Neutrophil (primary cell): Measurements from ENCODE around the gene HARS1.
"Not testable (repeated sequence)": the region's sequence is repeated elsewhere in the genome, so short reads cannot be mapped to it uniquely, and the experiment has no call there.

Source experiments
- H3K27ac ChIP-seq: fragments of 200-600 bp; sonication (generic); 2 replicates; pipeline ENCODE4 v1.5.1; 2016; ENCODE audit warnings: mild to moderate bottlenecking, moderate library complexity
- H3K27me3 ChIP-seq: fragments of 200-600 bp; sonication (generic); 2 replicates; pipeline ENCODE4 v1.6.0; 2016; ENCODE audit warnings: mild to moderate bottlenecking
- H3K36me3 ChIP-seq: fragments of 200-600 bp; sonication (generic); 2 replicates; pipeline ENCODE4 v1.5.1; 2017
- H3K4me1 ChIP-seq, 2 experiments: fragments of 200-600 bp in 1 of 2; sonication (generic) in 1 of 2; 1 replicate in 1 of 2; 2 replicates in 1 of 2; pipeline versions ENCODE4 v1.5.1 to v1.6.1; 2013 to 2016; ENCODE audit warnings: low read depth in 1 of 2, low read length in 1 of 2, mild to moderate bottlenecking in 1 of 2, moderate library complexity in 1 of 2; ENCODE audit not compliant: control insufficient read depth in 1 of 2, insufficient read depth in 1 of 2
- H3K4me3 ChIP-seq, 2 experiments: fragments of 200-600 bp in 1 of 2; sonication (generic) in 1 of 2; 1 replicate in 1 of 2; 2 replicates in 1 of 2; pipeline ENCODE4 v1.5.1; 2013 to 2016; ENCODE audit warnings: low read depth in 1 of 2, low read length in 1 of 2, mild to moderate bottlenecking in 1 of 2, moderate library complexity in 1 of 2
- H3K9me3 ChIP-seq: fragments of 200-600 bp; sonication (generic); 2 replicates; pipeline ENCODE4 v1.5.1; 2016
- CTCF ChIP-seq: fragments of 200-600 bp; sonication (generic); IDR thresholded peaks from 2 replicates; pipeline ENCODE4 v1.5.1; 2016; ENCODE audit warnings: antibody characterized with exemption

The HARS1 gene

GRCh38 chr5:140718266-140718592 is 27.1 kb upstream of the HARS1 start:
- Histone ChIP-seq H3K4me3 (no peak overlapping the region), H3K27ac (no peak overlapping the region), H3K4me1 (no peaks in the 10 kb centered on the region), H3K36me3 (no peaks in the 10 kb centered on the region), H3K27me3 (peaks cover 35% of the 10 kb centered on the region), H3K9me3 (no peaks in the 10 kb centered on the region)
- no peak for TF ChIP-seq CTCF

DNA sequence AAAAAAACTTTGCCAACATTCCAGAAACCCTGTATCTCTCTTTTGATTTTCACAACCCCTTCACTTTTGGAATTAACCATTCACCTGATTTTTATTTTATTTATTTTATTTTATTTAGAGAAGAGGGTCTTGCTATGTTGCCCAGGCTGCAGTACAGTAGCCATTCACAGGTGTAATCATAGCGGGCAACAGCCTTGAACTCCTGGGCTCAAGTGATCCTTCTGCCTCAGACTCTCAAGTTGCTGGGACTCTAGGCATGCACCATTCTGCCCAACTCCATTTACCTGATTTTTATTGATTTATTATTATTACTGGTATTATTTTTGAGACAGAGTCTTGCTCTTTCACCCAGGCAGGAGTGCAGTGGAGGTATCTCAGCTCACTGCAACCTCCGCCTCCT is 25.1 kb upstream of the HARS1 start:
- H3K4me1 ChIP-seq, H3K27ac ChIP-seq, H3K36me3 ChIP-seq, H3K9me3 ChIP-seq, H3K4me3 ChIP-seq: not testable (repeated sequence)
- peaks cover 34% of the 10 kb centered on the region for H3K27me3 ChIP-seq

DNA sequence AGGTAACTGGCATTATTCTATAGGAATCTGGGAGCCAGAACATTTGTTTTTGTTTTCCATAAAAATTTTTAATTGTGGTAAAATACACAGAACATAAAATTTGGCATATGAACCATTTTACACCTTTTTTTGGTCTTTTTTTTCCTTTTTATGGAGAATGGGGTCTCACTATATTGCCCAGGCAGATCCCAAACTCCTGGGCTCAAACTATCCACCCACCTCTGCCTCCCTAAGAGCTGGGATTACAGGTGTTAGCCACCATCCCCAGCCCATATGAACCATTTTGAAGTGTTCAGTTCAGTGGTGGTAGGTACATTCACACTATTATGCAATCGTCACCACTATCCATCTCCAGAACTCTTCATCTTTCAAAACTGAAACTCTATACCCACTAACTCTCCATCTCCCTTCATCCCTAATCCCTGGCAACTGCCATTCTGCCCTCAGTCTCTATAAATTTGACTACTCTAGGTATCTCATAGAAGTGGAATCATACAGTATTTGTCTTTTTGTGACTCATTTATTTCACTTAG is 22.5 kb upstream of the HARS1 start:
- H3K4me3 ChIP-seq = no peak overlapping the region
- H3K4me1 ChIP-seq = peaks cover 3 to 13% of the 10 kb centered on the region in 2 experiments
- no peak overlapping the region for H3K27ac ChIP-seq
- H3K27me3 ChIP-seq = peaks cover 23% of the 10 kb centered on the region
- H3K9me3 ChIP-seq = no peaks in the 10 kb centered on the region
- no peaks in the 10 kb centered on the region for H3K36me3 ChIP-seq
- TF ChIP-seq CTCF = no peak

DNA sequence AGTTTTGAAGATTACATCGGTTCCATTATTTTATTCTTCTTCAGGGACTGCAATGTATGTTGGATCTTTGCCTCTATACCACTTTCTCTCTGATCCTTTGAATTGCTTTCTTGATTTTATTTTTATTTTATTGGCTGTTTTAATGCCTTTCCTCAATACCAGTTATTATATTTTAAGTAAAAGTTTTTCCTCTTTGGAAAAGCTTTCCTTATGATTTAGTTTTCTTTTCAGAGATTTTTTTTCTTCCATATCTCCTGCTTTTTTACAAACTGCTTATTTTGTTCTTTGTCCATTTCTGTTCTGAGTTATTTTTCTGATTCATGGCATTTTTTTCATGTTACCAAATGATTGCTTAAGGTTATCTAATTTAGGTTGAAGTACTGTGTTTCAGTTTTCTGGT is 20.6 kb upstream of the HARS1 start:
- no peaks in the 10 kb centered on the region for H3K9me3 ChIP-seq
- peak overlapping the region in 1 of 2 experiments; percentile 90 for H3K4me3 ChIP-seq
- H3K27me3 ChIP-seq = peaks cover 23% of the 10 kb centered on the region
- H3K27ac ChIP-seq = peak overlapping the region; percentile 92
- H3K4me1 ChIP-seq = peaks cover 3 to 13% of the 10 kb centered on the region in 2 experiments
- H3K36me3 ChIP-seq = peaks cover 9% of the 10 kb centered on the region
- TF ChIP-seq CTCF = no peak

- no peak for TF ChIP-seq CTCF
Measured at GRCh38 chr5:140710899-140711552, 19.9 kb upstream of the HARS1 start.

GRCh38 chr5:140708787-140709186 is 17.6 kb upstream of the HARS1 start:
- H3K27ac ChIP-seq, H3K9me3 ChIP-seq, H3K4me3 ChIP-seq: not testable (repeated sequence)
- Histone ChIP-seq H3K27me3 (peaks cover 23% of the 10 kb centered on the region), H3K4me1 (peaks cover 3 to 13% of the 10 kb centered on the region in 2 experiments), H3K36me3 (peaks cover 39% of the 10 kb centered on the region)

More at GRCh38 chr5:140710899-140711552, 19.9 kb upstream of the HARS1 start:
- Histone ChIP-seq H3K4me3 (peak overlapping the region; percentile 75 to 90), H3K27me3 (peaks cover 23% of the 10 kb centered on the region), H3K9me3 (no peaks in the 10 kb centered on the region), H3K4me1 (peaks cover 3 to 13% of the 10 kb centered on the region in 2 experiments), H3K36me3 (peaks cover 17% of the 10 kb centered on the region), H3K27ac (peak overlapping the region; percentile 92)
